PFSK-1 (cell line): ENCODE results near the gene UBL3.

Source experiments
- FOXP2 ChIP-seq: optimal IDR thresholded peaks from 2 replicates; pipeline ENCODE3; 2011; ENCODE audit warnings: borderline replicate concordance, control low read depth, inconsistent platforms; ENCODE audit not compliant: insufficient read depth; ENCODE audit errors: extremely low read length, extremely low read depth
- POLR2AphosphoS5 ChIP-seq: IDR thresholded peaks from 2 replicates; pipeline ENCODE4 v1.6.1; 2012; ENCODE audit warnings: low read depth, mild to moderate bottlenecking, control low read depth, low read length, moderate library complexity
- REST ChIP-seq, 2 experiments: IDR thresholded peaks; 2 replicates each; pipeline versions ENCODE4 v1.6.1 to v1.8.0; 2011 to 2012; ENCODE audit warnings: low read depth in 2 of 2, low read length in 2 of 2, control low read depth in 1 of 2, inconsistent platforms in 1 of 2, mild to moderate bottlenecking in 1 of 2, moderate library complexity in 1 of 2; ENCODE audit not compliant: insufficient read depth in 1 of 2
- SIN3A ChIP-seq: IDR thresholded peaks from 2 replicates; pipeline ENCODE4 v1.6.1; 2012; ENCODE audit warnings: mild to moderate bottlenecking, low read length, moderate library complexity, borderline replicate concordance; ENCODE audit not compliant: insufficient read depth
- TAF1 ChIP-seq: IDR thresholded peaks from 2 replicates; pipeline ENCODE4 v1.6.1; 2012; ENCODE audit warnings: low read length, control low read depth, borderline replicate concordance; ENCODE audit not compliant: insufficient read depth

UBL3 gene

GRCh38 chr13:29858667-29859066, 8.2 kb upstream of the UBL3 start:
- TF ChIP-seq TAF1 (no peak), FOXP2 (no peak), SIN3A (no peak), POLR2AphosphoS5 (no peak), REST (IDR thresholded peaks at IDR 0.05; ENCODE audit: insufficient read depth in 1 of 2, low read depth in 2 of 2, low read length in 2 of 2) (no peak)

GRCh38 chr13:29858231-29858630, 7.8 kb upstream of the UBL3 start:
- no peak for TF ChIP-seq FOXP2

GRCh38 chr13:29857085-29857484, 6.7 kb upstream of the UBL3 start:
- no peak for TF ChIP-seq FOXP2
- no peak for TF ChIP-seq TAF1
- TF ChIP-seq SIN3A = no peak
- TF ChIP-seq POLR2AphosphoS5 = no peak
- no peak for TF ChIP-seq REST (IDR thresholded peaks at IDR 0.05; ENCODE audit: insufficient read depth in 1 of 2, low read depth in 2 of 2, low read length in 2 of 2)

- no peak for TF ChIP-seq FOXP2
- no peak for TF ChIP-seq TAF1
- TF ChIP-seq SIN3A = no peak
- no peak for TF ChIP-seq POLR2AphosphoS5
- no peak for TF ChIP-seq REST (IDR thresholded peaks at IDR 0.05; ENCODE audit: insufficient read depth in 1 of 2, low read depth in 2 of 2, low read length in 2 of 2)
Observed at GRCh38 chr13:29856426-29856825, 6.0 kb upstream of the UBL3 start.

GRCh38 chr13:29855784-29856183, 5.4 kb upstream of the UBL3 start:
- TF ChIP-seq REST (IDR thresholded peaks at IDR 0.05; ENCODE audit: insufficient read depth in 1 of 2, low read depth in 2 of 2, low read length in 2 of 2) (no peak), POLR2AphosphoS5 (no peak), TAF1 (no peak), FOXP2 (no peak), SIN3A (no peak)

- no peak for TF ChIP-seq SIN3A
- no peak for TF ChIP-seq REST (IDR thresholded peaks at IDR 0.05; ENCODE audit: insufficient read depth in 1 of 2, low read depth in 2 of 2, low read length in 2 of 2)
- TF ChIP-seq FOXP2 = no peak
- TF ChIP-seq POLR2AphosphoS5 = no peak
- TF ChIP-seq TAF1 = no peak
Observed at GRCh38 chr13:29855009-29855408, 4.6 kb upstream of the UBL3 start.
